CD4-positive, alpha-beta T cell treated with Interleukin-15 for 1 hour (primary cell): ENCODE results near the gene UBA5.
A peak's percentile ranks its signal among the peaks of the same experiment; 100 is the strongest.

Source experiments
- DNase-seq: peaks from one replicate; pipeline ENCODE4 v3.0.0-alpha.2; 2020

The UBA5 gene

DNA sequence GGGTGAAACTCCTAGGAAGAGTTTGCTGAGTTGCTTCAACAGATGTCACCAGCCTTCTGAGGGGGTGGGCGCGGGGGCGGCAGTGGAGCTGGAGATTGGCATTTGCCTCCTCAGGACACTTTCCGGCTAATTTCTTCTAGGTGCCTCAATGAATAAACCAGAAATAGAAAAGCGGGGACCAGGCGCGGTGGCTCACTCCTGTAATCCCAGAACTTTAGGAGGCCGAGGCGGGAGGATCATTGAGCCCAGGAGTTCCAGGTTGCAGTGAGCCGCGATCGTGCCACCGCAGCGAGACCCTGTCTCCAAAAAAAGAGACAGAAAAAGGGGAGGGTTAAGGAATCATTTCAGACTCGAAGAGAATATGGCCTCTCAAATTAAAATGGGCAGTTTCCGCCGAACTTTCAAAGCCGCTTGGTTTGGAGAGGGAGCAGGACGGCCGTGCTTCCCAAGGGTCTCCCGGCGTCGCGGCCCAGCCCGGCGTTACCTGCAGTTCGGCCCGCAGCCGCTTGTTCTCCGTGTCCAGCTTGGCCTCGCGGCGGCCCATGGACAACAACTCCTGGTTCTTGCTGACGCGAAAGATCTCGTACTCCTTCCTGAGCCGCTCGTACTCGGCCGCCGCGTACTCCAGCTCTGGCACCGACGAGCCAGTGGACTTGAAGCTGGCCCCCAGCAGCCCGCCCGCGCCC is 61.5 kb downstream of the UBA5 start:
- no peak for DNase-seq

DNA sequence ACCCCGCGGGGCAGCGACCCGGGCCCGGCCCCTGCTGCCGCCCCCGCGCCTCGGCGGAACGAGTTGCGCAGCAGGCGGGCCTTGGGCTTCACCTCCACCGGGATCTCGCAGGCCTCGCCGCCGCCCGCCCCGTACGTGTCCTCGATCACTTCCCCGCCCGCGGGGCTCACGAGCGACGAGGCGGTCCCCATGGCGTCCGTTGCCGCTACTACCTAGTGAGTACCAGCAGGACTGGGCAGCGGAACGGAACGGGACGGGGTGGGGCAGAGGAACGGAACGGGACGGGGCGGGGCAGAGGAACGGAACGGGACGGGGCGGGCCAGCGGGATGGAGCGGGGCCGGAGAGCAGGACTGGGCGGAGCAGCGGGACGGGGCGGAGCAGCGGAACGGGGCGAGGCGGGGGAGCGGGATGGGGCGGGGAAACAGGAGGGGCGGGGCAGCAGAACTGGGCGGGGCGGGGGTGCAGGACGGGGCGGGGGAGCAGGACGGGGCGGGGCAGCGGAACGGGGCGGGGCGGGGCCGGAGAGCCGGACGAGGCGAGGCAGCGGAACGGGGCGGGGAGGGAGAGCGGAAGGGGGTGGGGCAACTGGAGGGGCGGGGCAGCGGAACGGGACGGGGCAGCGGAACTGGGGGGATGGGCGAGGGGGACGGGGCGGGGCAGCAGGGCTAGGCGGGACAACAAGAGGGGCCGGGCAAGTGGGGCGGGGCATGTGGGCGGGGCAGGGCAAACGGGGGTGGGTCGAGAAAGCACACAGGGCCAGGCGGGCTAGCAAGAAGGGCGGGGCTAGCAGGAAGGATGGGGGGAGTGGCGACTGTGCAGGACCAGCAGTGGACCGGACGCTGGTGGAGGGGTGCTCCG is 62.3 kb downstream of the UBA5 start, which contains the start of gene NPHP3:
TSS of gene NPHP3 (minus strand) at position 245 of the 859 bp plus-strand sequence. CDS start at position 191, 54 bp downstream.
- DNase-seq, result peak; percentile 94

DNA sequence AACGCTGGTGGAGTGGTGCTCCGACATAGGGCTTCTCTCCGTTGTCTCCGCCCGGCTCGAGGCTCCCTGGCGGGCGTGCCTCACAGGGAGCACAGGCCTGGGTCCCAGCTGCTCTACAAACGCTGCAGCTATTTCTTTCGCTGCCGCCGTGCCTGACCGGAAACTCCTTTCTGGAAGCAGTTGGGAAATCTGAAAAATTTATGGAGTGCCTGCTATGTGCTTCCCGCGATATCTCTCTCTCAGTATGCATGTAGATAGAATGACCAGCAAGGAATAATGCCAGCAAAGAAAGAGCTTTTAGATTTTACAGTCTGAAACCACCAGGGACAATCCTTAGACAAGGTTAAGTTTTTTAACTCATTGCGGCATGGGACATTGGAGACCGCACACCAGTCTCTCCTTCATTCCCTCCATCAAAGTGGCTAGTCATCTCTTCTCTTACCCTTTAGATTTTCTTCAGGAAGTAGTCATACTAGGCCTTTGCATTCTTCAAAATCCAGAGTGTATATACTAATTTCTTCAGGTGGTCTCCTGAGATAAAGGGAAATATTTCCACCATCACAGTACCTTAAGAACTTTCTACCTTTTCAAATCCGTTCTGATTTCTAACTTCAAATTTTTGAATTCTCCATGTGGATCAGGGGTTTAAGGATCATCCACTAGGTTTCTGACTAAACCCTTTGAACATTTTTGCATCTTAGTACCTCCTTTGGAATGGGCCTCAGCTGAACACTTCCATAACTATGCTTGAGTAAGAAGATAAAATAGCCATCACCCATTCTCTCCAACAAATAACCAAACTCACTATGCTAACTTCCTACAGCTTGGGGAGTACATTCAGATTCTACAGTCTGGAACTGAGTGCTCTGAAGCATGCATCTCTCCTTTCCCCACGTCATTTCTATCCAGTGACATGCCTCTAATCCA is 63.2 kb downstream of the UBA5 start:
- DNase-seq, result no peak

DNA sequence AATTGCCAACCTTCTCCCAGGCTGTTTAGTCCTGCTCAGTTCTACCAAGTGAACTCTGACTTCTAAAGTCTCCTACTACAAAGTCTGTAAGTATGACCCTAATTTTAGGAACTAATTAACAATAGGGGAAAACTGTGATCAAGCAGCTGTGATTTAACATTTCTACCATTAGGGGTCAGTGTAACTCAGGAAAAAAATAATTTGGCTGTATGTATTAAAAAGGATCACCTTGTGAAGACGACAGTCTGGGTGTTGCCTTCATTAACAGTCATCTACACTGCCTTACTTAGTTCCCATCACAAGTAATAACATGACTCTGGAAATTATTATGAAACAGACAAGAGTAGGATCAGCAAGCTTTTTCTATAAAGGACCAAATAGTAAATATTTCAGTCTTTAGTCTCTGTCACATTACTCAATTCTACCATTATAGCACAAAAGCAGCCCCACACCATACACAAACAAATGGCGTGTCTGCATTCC is 66.3 kb downstream of the UBA5 start:
- DNase-seq, result no peak
